GM18868 (cell line): ENCODE results near the gene PAX8.
"Not testable (repeated sequence)": the region's sequence is repeated elsewhere in the genome, so short reads cannot be mapped to it uniquely, and the experiment has no call there.

ENCODE experiments used
- ATAC-seq: cut with Tn5 transposase; IDR thresholded peaks from one replicate; pipeline ENCODE4 v1.9.1; 2021; ENCODE audit warnings: mild to moderate bottlenecking, moderate library complexity; ENCODE audit not compliant: unreplicated experiment

PAX8 gene

GRCh38 chr2:113238871-113239839, 39.6 kb downstream of the PAX8 start:
- ATAC-seq = no peak

- no peak for ATAC-seq
These were observed 41.0 kb downstream of the PAX8 start for GRCh38 chr2:113237604-113238160.

GRCh38 chr2:113236367-113237159, 42.2 kb downstream of the PAX8 start:
- ATAC-seq = no peak

GRCh38 chr2:113235347-113236226, 43.1 kb downstream of the PAX8 start:
- not testable (repeated sequence) for ATAC-seq

- ATAC-seq = no peak
These were observed 43.9 kb downstream of the PAX8 start for GRCh38 chr2:113234721-113235346.

- ATAC-seq = no peak
These were observed 44.8 kb downstream of the PAX8 start for GRCh38 chr2:113233593-113234550.

- no peak for ATAC-seq
These were observed 46.0 kb downstream of the PAX8 start for GRCh38 chr2:113232740-113233139.

GRCh38 chr2:113232123-113232522, 46.6 kb downstream of the PAX8 start:
- ATAC-seq = no peak

GRCh38 chr2:113231064-113231463, 47.7 kb downstream of the PAX8 start:
- no peak for ATAC-seq

GRCh38 chr2:113230531-113230930, 48.2 kb downstream of the PAX8 start:
- ATAC-seq = no peak

GRCh38 chr2:113229795-113230194, 48.9 kb downstream of the PAX8 start:
- ATAC-seq = no peak

- no peak for ATAC-seq
These were observed 49.6 kb downstream of the PAX8 start for GRCh38 chr2:113228991-113229716.

- no peak for ATAC-seq
These were observed 50.4 kb downstream of the PAX8 start for GRCh38 chr2:113228351-113228750.

GRCh38 chr2:113227698-113228097, 51.0 kb downstream of the PAX8 start:
- ATAC-seq = no peak

- ATAC-seq = no peak
These were observed 51.4 kb downstream of the PAX8 start for GRCh38 chr2:113227290-113227689.

- no peak for ATAC-seq
These were observed 52.3 kb downstream of the PAX8 start for GRCh38 chr2:113226462-113226861.

- ATAC-seq = no peak
These were observed 53.2 kb downstream of the PAX8 start for GRCh38 chr2:113225263-113226259.
